ENCODE data around the gene PIK3AP1. TPM values are rescaled to one million over a fixed set of nuclear protein-coding genes. Genes with fewer than 3 reads are reported as not detected.

Gene PIK3AP1
- total and polyA plus RNA-seq, 4 donors: 27.3 to 137 (median 50.9) TPM

DNA sequence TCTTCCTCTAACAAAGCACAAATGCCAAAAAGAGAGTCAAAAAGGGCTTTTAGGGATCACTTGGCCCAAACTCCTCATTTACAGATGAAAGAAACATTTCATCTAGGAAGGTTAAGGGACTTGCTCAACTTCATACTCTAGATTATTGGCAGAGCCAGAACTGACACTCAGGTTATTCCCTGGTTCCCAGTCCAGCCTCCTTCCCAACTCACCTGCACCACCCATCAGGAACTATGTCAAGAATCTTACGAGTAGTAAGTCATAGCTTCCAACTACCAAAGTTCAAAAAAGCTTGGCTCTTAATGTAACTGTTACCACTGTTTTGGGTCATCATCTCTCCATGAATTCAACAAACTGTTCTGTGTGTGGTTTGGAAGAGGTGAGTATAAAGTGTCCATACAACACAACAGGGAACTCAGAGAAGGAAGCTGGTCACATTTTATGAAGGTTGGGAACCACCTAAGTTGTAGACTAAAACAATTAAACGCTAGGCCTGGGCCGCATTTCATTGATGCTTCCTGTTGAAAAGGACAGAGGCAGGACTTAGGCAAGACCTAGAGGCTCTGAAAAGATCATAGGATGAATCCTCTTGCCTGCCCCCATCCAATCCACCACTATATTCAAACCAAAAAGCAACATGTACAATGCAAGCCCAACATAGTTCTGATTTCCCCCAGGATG is 9.1 kb downstream of the PIK3AP1 start (continued):
- TF ChIP-seq, protein P1, sequence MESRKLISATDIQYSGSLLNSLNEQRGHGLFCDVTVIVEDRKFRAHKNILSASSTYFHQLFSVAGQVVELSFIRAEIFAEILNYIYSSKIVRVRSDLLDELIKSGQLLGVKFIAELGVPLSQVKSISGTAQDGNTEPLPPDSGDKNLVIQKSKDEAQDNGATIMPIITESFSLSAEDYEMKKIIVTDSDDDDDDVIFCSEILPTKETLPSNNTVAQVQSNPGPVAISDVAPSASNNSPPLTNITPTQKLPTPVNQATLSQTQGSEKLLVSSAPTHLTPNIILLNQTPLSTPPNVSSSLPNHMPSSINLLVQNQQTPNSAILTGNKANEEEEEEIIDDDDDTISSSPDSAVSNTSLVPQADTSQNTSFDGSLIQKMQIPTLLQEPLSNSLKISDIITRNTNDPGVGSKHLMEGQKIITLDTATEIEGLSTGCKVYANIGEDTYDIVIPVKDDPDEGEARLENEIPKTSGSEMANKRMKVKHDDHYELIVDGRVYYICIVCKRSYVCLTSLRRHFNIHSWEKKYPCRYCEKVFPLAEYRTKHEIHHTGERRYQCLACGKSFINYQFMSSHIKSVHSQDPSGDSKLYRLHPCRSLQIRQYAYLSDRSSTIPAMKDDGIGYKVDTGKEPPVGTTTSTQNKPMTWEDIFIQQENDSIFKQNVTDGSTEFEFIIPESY (IDR thresholded peaks at IDR 0.05): no peak
- TF ChIP-seq, protein P2, sequence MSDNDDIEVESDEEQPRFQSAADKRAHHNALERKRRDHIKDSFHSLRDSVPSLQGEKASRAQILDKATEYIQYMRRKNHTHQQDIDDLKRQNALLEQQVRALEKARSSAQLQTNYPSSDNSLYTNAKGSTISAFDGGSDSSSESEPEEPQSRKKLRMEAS (IDR thresholded peaks at IDR 0.05): no peak

DNA sequence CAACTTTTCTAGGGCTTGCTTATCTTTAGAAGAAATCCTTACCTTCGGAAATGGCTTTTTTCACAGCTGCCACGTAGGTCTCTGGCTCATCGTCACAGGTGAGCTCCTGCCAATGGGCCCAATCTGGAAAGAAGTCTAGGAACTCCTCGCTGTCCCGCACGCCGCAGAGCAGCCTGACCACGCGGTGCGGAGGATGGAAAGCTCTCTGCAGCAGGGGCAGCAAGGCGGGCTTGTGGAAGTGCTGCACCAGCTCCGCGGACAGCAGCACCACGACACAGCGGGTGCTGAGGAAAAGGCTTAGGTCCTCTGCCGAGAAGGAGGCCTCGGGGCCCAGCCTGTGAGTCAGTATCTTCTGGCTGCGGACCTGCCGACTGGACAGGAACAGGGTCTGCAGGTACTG is 10.8 kb downstream of the PIK3AP1 start:
- Histone ChIP-seq H3K4me3 (ENCODE audit: low read depth in 1 of 3, low read length in 3 of 3) (no peak overlapping the region), H3K9ac (ENCODE audit: low read depth in 1 of 2, low read length in 2 of 2) (peak overlapping the region in 1 of 2 donors; percentile 16), H3K27me3 (ENCODE audit: control insufficient read depth in 4 of 4, insufficient read depth in 4 of 4, low read length in 3 of 4) (no peaks in the 10 kb centered on the region), H3K4me1 (ENCODE audit: control insufficient read depth in 4 of 4, insufficient read depth in 4 of 4, low read length in 3 of 4) (peaks cover 2 to 19% (median 6%) of the 10 kb centered on the region in 4 donors), H3K9me3 (ENCODE audit: control insufficient read depth in 4 of 4, low read length in 3 of 4) (no peaks in the 10 kb centered on the region), H3K36me3 (ENCODE audit: control insufficient read depth in 4 of 4, insufficient read depth in 3 of 4, low read depth in 1 of 4, low read length in 3 of 4) (peaks cover 11 to 24% (median 15%) of the 10 kb centered on the region in 4 donors), H3K27ac (ENCODE audit: low read depth in 1 of 2, low read length in 2 of 2) (peak overlapping the region in 1 of 2 donors; percentile 63)
- 94% methylated on average over 19 of the region's 19 CpGs for WGBS
- no peak for DNase-seq (ENCODE audit: low spot score)
- TF ChIP-seq NR2F2 (IDR thresholded peaks at IDR 0.05): no peak
- TF ChIP-seq RAD21 (IDR thresholded peaks at IDR 0.05): no peak
- TF ChIP-seq, protein P3, sequence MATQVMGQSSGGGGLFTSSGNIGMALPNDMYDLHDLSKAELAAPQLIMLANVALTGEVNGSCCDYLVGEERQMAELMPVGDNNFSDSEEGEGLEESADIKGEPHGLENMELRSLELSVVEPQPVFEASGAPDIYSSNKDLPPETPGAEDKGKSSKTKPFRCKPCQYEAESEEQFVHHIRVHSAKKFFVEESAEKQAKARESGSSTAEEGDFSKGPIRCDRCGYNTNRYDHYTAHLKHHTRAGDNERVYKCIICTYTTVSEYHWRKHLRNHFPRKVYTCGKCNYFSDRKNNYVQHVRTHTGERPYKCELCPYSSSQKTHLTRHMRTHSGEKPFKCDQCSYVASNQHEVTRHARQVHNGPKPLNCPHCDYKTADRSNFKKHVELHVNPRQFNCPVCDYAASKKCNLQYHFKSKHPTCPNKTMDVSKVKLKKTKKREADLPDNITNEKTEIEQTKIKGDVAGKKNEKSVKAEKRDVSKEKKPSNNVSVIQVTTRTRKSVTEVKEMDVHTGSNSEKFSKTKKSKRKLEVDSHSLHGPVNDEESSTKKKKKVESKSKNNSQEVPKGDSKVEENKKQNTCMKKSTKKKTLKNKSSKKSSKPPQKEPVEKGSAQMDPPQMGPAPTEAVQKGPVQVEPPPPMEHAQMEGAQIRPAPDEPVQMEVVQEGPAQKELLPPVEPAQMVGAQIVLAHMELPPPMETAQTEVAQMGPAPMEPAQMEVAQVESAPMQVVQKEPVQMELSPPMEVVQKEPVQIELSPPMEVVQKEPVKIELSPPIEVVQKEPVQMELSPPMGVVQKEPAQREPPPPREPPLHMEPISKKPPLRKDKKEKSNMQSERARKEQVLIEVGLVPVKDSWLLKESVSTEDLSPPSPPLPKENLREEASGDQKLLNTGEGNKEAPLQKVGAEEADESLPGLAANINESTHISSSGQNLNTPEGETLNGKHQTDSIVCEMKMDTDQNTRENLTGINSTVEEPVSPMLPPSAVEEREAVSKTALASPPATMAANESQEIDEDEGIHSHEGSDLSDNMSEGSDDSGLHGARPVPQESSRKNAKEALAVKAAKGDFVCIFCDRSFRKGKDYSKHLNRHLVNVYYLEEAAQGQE (IDR thresholded peaks at IDR 0.05): no peak
- TF ChIP-seq GABPA (IDR thresholded peaks at IDR 0.05 in 1 of 2, conservative IDR thresholded peaks at IDR 0.05 in 1 of 2): no peak
- TF ChIP-seq FOXA1 (IDR thresholded peaks at IDR 0.05): no peak
- TF ChIP-seq JUND (IDR thresholded peaks at IDR 0.05): no peak
- TF ChIP-seq RXRA (IDR thresholded peaks at IDR 0.05): no peak
- no peak for TF ChIP-seq YY1 (IDR thresholded peaks at IDR 0.05)
- no peak for TF ChIP-seq HNF4A (conservative IDR thresholded peaks at IDR 0.05)
- TF ChIP-seq FOXA2 (IDR thresholded peaks at IDR 0.05): no peak
- no peak for TF ChIP-seq EGR1 (IDR thresholded peaks at IDR 0.05; ENCODE audit: low read depth in 2 of 2)
- TF ChIP-seq, protein P4, sequence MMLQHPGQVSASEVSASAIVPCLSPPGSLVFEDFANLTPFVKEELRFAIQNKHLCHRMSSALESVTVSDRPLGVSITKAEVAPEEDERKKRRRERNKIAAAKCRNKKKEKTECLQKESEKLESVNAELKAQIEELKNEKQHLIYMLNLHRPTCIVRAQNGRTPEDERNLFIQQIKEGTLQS (IDR thresholded peaks at IDR 0.05): no peak
- TF ChIP-seq, protein P1 (IDR thresholded peaks at IDR 0.05): no peak
- TF ChIP-seq TAF1 (conservative IDR thresholded peaks at IDR 0.05): no peak
- TF ChIP-seq, protein P5, sequence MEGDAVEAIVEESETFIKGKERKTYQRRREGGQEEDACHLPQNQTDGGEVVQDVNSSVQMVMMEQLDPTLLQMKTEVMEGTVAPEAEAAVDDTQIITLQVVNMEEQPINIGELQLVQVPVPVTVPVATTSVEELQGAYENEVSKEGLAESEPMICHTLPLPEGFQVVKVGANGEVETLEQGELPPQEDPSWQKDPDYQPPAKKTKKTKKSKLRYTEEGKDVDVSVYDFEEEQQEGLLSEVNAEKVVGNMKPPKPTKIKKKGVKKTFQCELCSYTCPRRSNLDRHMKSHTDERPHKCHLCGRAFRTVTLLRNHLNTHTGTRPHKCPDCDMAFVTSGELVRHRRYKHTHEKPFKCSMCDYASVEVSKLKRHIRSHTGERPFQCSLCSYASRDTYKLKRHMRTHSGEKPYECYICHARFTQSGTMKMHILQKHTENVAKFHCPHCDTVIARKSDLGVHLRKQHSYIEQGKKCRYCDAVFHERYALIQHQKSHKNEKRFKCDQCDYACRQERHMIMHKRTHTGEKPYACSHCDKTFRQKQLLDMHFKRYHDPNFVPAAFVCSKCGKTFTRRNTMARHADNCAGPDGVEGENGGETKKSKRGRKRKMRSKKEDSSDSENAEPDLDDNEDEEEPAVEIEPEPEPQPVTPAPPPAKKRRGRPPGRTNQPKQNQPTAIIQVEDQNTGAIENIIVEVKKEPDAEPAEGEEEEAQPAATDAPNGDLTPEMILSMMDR (IDR thresholded peaks at IDR 0.05; ENCODE audit: low read depth, low read length, missing input control): no peak
- TF ChIP-seq, protein P2 (IDR thresholded peaks at IDR 0.05): no peak
- TF ChIP-seq SP1 (IDR thresholded peaks at IDR 0.05): no peak
